ENCODE measurements around the gene KIF3B. TPM values are rescaled to one million over a fixed set of nuclear protein-coding genes. Genes with fewer than 3 reads are reported as not detected.

The KIF3B gene
- total RNA-seq, 2 experiments from 2014 or later: 8.2 to 25.2 TPM

GRCh38 chr20:32326504-32326845 lies 49.0 kb downstream of the KIF3B start:
- H3K4me2 ChIP-seq (ENCODE audit: low read length): no peak overlapping the region
- no peaks in the 10 kb centered on the region for H3K4me1 ChIP-seq (ENCODE audit: insufficient read depth, low read length, poor library complexity, severe bottlenecking)
- H4K20me1 ChIP-seq (ENCODE audit: insufficient read depth, low read length): no peaks in the 10 kb centered on the region
- H3K36me3 ChIP-seq (ENCODE audit: insufficient read depth, low read length): peaks cover 53% of the 10 kb centered on the region
- no peak for DNase-seq (ENCODE audit: low spot score)
- POLR2A ChIA-PET: no interaction called here
- no peaks in the 10 kb centered on the region for H3K9me2 ChIP-seq (ENCODE audit: insufficient read depth, low read length)
- CTCF ChIA-PET (ENCODE audit: unreplicated experiment): no interaction called here
- no peaks in the 10 kb centered on the region for H3K9me3 ChIP-seq (ENCODE audit: low read length)
- no peaks in the 10 kb centered on the region for H3K79me2 ChIP-seq (ENCODE audit: insufficient read depth, low read depth, low read length)
- H3K4me3 ChIP-seq (ENCODE audit: low read depth, low read length, poor library complexity, severe bottlenecking): no peak overlapping the region
- no TSS peak for BruUV-seq (replicated peaks)
- intact Hi-C loops (cut with micrococcal nuclease; ENCODE audit: unreplicated experiment): no loop called here
- TF ChIP-seq, protein P1, sequence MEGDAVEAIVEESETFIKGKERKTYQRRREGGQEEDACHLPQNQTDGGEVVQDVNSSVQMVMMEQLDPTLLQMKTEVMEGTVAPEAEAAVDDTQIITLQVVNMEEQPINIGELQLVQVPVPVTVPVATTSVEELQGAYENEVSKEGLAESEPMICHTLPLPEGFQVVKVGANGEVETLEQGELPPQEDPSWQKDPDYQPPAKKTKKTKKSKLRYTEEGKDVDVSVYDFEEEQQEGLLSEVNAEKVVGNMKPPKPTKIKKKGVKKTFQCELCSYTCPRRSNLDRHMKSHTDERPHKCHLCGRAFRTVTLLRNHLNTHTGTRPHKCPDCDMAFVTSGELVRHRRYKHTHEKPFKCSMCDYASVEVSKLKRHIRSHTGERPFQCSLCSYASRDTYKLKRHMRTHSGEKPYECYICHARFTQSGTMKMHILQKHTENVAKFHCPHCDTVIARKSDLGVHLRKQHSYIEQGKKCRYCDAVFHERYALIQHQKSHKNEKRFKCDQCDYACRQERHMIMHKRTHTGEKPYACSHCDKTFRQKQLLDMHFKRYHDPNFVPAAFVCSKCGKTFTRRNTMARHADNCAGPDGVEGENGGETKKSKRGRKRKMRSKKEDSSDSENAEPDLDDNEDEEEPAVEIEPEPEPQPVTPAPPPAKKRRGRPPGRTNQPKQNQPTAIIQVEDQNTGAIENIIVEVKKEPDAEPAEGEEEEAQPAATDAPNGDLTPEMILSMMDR (conservative IDR thresholded peaks at IDR 0.05; ENCODE audit: low read length): no peak
- TF ChIP-seq EZH2phosphoT487 (IDR thresholded peaks at IDR 0.05; ENCODE audit: borderline replicate concordance, low read depth, low read length): no peak
- H3K27ac ChIP-seq (ENCODE audit: low read depth, low read length, poor library complexity, severe bottlenecking): no peak overlapping the region
- H2AFZ ChIP-seq (ENCODE audit: low read length): no peak overlapping the region

GRCh38 chr20:32327087-32327681 lies 49.7 kb downstream of the KIF3B start:
- intact Hi-C loops (cut with micrococcal nuclease; ENCODE audit: unreplicated experiment): no loop called here
- Histone ChIP-seq H3K4me2 (ENCODE audit: low read length) (no peak overlapping the region), H3K4me3 (ENCODE audit: low read depth, low read length, poor library complexity, severe bottlenecking) (no peak overlapping the region), H3K9me3 (ENCODE audit: low read length) (no peaks in the 10 kb centered on the region), H3K4me1 (ENCODE audit: insufficient read depth, low read length, poor library complexity, severe bottlenecking) (no peaks in the 10 kb centered on the region), H4K20me1 (ENCODE audit: insufficient read depth, low read length) (no peaks in the 10 kb centered on the region), H3K79me2 (ENCODE audit: insufficient read depth, low read depth, low read length) (no peaks in the 10 kb centered on the region), H3K9me2 (ENCODE audit: insufficient read depth, low read length) (no peaks in the 10 kb centered on the region), H3K36me3 (ENCODE audit: insufficient read depth, low read length) (peaks cover 56% of the 10 kb centered on the region), H3K27ac (ENCODE audit: low read depth, low read length, poor library complexity, severe bottlenecking) (no peak overlapping the region), H2AFZ (ENCODE audit: low read length) (no peak overlapping the region)
- TF ChIP-seq EZH2phosphoT487 (IDR thresholded peaks at IDR 0.05; ENCODE audit: borderline replicate concordance, low read depth, low read length): no peak
- TF ChIP-seq, protein P1 (conservative IDR thresholded peaks at IDR 0.05; ENCODE audit: low read length): no peak
- no peak for DNase-seq (ENCODE audit: low spot score)
- CTCF ChIA-PET (ENCODE audit: unreplicated experiment): no interaction called here
- no TSS peak for BruUV-seq (replicated peaks)
- POLR2A ChIA-PET: no interaction called here

DNA sequence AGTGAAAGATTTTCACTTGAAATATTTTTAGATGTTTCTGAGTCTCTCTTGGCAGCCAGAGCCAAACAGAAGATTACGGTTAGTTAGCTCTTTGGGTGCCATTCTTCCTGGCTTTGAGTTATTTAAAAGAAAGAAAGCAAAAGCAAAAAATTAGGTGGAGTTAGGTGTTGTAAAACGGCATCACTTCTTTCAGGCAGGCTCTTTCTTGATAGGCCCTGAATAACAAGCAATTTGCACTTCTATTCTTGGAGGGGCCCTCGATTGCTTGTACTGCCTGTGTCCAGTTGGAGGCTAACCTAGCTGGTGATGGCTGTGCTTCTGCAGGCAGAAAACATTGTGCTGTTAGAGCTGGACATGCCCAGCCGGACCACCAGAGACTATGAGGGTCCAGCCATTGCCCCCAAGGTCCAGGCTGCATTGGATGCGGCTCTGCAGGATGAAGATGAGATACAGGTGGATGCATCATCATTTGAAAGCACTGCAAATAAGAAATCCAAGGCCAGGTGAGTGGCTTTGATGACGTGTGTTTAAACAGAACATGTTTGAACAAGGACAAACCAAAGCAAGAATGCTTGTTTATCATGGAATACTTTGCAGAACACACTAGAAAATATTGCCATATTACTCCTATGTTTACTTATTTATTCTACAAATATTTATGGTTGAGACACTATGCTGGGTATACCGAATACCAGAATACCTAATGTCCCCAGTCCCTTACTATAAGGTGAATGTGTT lies 52.5 kb downstream of the KIF3B start:
- no peak for TF ChIP-seq EZH2phosphoT487 (IDR thresholded peaks at IDR 0.05; ENCODE audit: borderline replicate concordance, low read depth, low read length)
- TF ChIP-seq, protein P1 (conservative IDR thresholded peaks at IDR 0.05; ENCODE audit: low read length): no peak
- Histone ChIP-seq H3K4me1 (ENCODE audit: insufficient read depth, low read length, poor library complexity, severe bottlenecking) (peaks cover 4% of the 10 kb centered on the region), H2AFZ (ENCODE audit: low read length) (no peak overlapping the region), H4K20me1 (ENCODE audit: insufficient read depth, low read length) (no peaks in the 10 kb centered on the region), H3K4me2 (ENCODE audit: low read length) (no peak overlapping the region), H3K27ac (ENCODE audit: low read depth, low read length, poor library complexity, severe bottlenecking) (no peak overlapping the region), H3K9me2 (ENCODE audit: insufficient read depth, low read length) (no peaks in the 10 kb centered on the region), H3K9me3 (ENCODE audit: low read length) (no peaks in the 10 kb centered on the region), H3K4me3 (ENCODE audit: low read depth, low read length, poor library complexity, severe bottlenecking) (no peak overlapping the region), H3K36me3 (ENCODE audit: insufficient read depth, low read length) (peaks cover 66% of the 10 kb centered on the region), H3K79me2 (ENCODE audit: insufficient read depth, low read depth, low read length) (no peaks in the 10 kb centered on the region)
- intact Hi-C loops (cut with micrococcal nuclease; ENCODE audit: unreplicated experiment): no loop called here
- POLR2A ChIA-PET: interaction anchor here (0.5 kb wide), 1 partner anchor 541 kb away, joined by 3 read pairs; no protein-coding TSS in a partner anchor
- BruUV-seq (replicated peaks): no TSS peak
- CTCF ChIA-PET (ENCODE audit: unreplicated experiment): no interaction called here
- no peak for DNase-seq (ENCODE audit: low spot score)
